GM12801 (cell line): ENCODE results near the gene CUX1.

ENCODE experiments used
- TF ChIP-seq, protein P1 (sequence below): IDR thresholded peaks from one replicate; pipeline ENCODE4 v1.5.1; 2011; ENCODE audit warnings: control low read depth; ENCODE audit not compliant: insufficient read length; ENCODE audit errors: extremely low read depth

The CUX1 gene

GRCh38 chr7:102186306-102186705 lies 368.9 kb downstream of the CUX1 start:
- TF ChIP-seq, protein P1, sequence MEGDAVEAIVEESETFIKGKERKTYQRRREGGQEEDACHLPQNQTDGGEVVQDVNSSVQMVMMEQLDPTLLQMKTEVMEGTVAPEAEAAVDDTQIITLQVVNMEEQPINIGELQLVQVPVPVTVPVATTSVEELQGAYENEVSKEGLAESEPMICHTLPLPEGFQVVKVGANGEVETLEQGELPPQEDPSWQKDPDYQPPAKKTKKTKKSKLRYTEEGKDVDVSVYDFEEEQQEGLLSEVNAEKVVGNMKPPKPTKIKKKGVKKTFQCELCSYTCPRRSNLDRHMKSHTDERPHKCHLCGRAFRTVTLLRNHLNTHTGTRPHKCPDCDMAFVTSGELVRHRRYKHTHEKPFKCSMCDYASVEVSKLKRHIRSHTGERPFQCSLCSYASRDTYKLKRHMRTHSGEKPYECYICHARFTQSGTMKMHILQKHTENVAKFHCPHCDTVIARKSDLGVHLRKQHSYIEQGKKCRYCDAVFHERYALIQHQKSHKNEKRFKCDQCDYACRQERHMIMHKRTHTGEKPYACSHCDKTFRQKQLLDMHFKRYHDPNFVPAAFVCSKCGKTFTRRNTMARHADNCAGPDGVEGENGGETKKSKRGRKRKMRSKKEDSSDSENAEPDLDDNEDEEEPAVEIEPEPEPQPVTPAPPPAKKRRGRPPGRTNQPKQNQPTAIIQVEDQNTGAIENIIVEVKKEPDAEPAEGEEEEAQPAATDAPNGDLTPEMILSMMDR: no peak

DNA sequence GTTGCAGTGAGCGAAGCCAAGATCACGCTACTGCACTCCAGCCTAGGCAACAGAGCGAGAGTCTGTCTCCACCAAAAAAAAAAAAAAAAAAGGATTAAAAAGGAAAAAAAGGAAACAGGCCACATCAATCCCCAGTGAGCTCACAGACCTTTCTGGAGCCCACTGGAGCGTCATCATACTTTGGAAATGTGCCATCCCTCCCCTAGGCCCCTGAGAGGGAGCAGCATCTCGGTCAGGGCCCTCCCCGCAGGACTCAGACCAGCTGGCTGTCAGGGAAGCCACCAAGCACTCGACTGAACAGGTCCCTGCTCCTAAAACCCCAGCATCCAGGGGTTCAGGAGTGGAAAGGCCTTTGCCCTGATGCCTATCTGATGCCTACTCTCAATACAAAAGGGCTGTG lies 371.3 kb downstream of the CUX1 start:
- TF ChIP-seq, protein P1: no peak

DNA sequence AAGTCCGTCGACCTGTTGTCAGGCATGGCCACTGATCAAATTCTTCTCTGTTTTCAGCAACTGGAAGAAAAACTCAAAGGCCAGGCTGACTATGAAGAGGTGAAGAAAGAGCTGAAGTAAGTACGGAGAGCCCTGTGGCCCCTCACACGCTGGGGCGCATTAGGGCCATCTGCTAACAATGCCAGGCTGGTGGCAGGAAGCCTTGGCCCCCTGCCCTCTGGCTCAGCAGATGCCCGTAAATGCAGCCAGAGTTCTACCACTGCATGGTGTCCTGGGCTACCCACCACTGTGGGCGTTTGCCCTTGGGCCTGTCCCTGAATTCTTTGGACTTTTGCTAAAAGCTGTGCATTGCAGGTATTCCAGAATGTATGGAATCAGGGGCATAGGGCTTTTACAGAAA lies 372.3 kb downstream of the CUX1 start:
- TF ChIP-seq, protein P1: no peak

- TF ChIP-seq, protein P1: no peak
These were observed 373.4 kb downstream of the CUX1 start for GRCh38 chr7:102190776-102191350.

DNA sequence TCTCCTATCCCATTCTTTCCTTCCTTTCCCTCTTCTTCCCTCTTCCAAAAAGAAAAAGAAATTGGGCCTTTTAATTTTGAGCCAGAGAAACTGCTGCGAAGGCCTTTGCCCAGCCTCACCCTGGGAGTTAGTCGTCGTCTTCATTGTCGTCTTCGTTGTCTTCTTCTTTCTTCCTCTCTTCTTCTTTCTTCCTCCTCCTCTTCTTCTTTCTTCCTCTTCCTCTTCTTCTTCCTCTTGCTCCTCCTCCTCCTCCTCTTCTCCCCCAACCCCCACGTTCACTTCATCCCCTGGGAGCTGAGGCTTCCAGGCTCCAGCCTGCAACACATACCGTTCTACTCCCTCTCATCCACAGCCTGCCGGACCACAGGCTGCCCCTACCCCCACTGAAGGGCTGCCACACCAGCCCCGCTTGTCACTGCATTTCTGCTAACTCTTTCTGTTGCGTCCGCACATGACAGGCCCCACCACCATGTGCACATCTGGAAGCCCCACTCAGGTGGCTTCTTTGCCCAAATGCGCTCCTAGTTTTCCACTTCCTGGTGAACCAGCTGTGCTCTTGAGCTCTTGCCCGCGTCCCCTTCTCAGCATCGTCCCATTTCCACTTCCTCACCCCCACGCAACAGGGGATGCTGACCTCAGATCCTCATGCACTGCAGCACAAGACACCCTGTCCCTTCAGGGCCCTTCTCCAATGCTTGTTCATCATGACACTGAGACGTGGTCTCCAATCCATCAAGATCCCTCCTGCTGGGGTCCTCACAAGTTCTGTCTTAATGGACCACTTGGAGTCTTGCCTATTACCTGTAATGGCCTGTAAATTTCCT lies 374.3 kb downstream of the CUX1 start:
- TF ChIP-seq, protein P1: no peak

DNA sequence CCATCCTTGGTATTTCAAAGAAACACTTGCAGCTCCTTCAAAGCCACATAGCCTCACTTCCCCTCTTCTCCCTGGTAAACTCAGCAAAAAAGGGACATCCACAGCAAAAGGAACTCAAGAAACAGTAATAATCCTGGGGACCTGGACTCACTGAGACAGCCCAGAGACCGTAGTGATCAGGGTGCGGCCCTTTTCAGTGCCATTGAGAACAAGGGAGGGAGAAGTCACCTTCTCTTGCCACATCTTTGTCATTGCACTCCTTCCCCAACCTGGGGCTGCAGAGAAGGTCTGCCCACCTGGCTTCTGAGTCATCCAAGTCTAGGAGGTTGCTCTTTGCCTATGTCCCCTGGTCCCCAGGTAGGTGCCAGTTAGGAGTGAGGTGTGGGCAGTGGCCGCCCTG lies 375.4 kb downstream of the CUX1 start:
- TF ChIP-seq, protein P1: no peak

DNA sequence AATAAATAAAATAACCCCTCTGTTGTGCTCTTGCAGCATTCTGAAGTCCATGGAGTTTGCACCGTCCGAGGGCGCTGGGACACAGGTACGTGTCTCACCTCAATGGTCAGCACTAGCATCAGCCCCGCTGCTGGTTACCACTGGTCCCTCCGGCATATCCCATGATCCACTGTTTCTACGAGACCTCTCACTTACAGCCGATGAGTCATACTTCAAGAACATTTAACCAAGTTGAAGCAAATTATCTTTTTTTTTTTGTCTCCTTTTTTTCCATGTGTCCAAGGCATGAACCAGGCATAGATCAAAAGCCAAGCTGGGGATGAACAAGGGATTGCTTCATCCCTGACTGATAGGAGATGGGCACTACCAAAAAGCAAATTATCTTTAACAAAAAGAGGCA lies 376.4 kb downstream of the CUX1 start:
- TF ChIP-seq, protein P1: no peak
